ENCODE measurements around the gene GPT2.
A peak's percentile ranks its signal among the peaks of the same experiment; 100 is the strongest.

The GPT2 gene

DNA sequence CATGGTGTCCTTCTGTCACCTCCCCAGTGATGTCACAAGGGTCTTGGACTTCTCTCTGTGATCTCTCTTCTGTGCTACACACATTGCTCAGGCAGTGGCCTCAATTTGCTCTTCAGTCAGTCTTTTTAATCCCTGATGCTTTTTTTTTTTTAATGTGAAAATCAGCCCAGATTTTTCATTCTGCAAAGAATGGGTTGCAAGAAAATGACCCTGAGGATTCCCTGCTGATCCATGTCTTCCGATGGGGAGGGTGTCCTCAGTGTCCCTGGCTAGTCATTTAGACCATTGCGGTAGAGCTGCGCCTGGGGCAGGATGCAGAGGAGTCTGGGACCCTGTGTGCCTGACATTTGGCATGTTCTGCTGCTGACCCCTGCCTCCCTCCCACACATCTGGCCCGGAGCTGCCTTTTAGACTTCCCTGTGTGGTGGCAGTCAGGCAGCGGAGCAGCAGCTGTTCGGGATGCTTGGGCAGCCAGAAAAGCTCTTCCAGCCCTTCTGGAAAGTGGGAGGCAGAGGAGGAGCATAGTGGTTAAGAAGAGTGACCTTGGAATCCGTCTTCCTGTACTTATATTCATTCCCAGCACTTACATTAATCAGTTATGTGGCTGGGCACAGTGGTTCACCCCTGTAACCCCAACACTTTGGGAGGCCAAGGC lies 12.3 kb downstream of the GPT2 start:
- DNase-seq (no peak), ATAC-seq (no peak)

GRCh38 chr16:46897471-46897870 lies 13.3 kb downstream of the GPT2 start:
- DNase-seq (no peak), ATAC-seq (no peak)

- no peak for DNase-seq
- no peak for ATAC-seq
These were observed 13.8 kb downstream of the GPT2 start for GRCh38 chr16:46898006-46898405.

- ATAC-seq (no peak), DNase-seq (no peak)
These were observed 15.4 kb downstream of the GPT2 start for GRCh38 chr16:46899443-46900143.

DNA sequence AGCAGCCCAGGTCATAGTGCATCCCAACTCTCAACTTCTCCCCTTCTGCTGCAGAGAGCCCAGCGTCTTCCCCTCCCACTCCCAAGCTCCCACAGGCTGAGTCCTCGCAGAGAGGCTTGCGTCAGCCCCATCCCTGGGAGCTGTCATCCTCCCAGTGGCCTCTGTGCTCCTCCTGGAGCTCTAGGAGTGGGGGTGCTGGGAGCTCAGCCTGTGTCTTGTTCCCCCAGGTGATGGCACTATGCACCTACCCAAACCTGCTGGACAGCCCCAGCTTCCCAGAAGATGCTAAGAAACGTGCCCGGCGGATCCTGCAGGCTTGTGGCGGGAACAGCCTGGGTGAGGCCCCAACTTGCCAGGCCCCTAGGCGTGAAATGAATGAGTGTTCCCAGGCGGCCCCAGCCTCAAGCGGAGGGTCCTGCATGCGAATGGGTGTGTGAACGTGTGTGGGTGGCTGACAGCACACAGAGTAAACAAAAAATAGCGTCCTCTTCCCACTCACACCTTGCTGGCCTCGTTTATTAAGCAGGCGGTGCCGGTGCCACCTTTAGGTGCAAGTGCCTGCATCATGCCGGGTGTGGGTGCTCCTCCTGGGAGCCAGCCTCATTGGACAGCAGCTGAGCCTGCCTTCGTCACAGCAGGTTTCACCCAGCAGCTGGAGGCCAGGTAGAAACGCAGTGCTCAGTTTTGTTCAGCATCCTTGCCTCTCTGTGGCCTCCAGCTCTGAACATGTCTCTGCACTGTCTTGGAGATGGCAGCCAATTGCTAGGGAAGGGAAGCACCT lies 16.5 kb downstream of the GPT2 start:
- DNase-seq (no peak), ATAC-seq (no peak)

- ATAC-seq (no peak), DNase-seq (no peak)
These were observed 17.5 kb downstream of the GPT2 start for GRCh38 chr16:46901709-46902108.

GRCh38 chr16:46903255-46903905 lies 19.2 kb downstream of the GPT2 start:
- no peak for ATAC-seq
- no peak for DNase-seq

- ATAC-seq (no peak), DNase-seq (no peak)
These were observed 20.3 kb downstream of the GPT2 start for GRCh38 chr16:46904471-46904870.

DNA sequence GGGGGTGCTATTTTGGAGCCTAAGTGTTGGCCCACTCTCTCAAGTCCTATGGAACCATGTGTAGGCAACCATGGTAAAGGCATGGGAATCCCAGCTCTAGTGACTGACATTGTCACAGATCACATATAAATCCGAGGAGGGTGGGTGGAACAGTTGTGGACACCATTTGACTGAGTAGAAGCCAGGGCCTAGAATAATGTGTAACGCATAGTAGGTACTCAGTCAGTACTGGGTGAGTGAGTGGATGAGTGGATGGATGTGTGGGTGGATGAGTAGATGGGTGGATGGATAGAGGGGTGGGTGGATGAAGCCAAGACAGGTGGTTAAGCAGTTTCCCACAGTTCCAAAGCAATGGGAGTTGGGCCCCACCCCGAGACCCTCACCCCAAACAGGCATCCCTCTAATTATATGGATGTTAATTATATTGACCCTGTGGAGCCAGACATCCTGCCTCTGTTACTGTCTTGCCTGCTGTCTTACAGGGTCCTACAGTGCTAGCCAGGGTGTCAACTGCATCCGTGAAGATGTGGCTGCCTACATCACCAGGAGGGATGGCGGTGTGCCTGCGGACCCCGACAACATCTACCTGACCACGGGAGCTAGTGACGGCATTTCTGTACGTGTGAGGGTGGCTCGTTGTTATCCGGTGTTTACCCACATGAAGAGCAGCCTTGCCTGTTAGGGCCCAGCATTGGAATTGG lies 22.3 kb downstream of the GPT2 start:
- ATAC-seq (no peak), DNase-seq (no peak)

DNA sequence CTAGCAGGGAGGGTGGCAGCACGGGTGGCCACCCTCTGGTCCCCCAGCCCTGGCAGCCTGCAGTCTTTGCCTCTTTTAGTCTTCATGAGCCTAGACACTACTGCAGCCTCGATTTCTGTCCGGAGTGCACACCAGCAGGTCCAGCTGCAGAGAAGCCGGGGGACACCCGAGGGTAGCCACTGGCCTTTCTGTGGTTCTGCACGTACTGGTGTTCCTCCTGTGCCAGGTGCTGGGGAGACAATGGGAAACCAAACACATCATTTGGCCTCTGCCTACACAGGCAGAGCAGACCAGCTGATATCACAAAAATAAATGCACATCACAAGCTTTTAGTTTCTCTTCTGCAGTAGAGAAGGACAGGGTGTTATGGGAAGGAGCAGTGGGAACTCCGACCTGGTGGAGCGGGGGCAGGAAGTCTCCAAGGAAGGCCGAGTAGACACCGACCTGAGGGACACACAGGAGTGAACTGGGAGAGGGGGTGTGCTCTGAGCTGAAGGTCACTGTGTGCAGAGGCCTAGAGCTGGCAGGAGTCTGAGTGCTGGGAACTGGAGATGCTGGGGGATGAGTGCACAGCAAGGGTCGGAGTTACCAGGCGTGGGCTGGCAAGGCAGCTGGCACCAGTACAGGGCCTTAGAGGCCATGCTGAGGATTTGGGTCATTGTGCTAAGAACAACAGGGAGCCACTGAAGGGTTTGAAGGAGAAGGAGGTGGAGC lies 23.1 kb downstream of the GPT2 start:
- ATAC-seq (no peak), DNase-seq (no peak)

- ATAC-seq, result no peak
- peak; percentile 66 for DNase-seq
These were observed 24.6 kb downstream of the GPT2 start for GRCh38 chr16:46908540-46909372.

DNA sequence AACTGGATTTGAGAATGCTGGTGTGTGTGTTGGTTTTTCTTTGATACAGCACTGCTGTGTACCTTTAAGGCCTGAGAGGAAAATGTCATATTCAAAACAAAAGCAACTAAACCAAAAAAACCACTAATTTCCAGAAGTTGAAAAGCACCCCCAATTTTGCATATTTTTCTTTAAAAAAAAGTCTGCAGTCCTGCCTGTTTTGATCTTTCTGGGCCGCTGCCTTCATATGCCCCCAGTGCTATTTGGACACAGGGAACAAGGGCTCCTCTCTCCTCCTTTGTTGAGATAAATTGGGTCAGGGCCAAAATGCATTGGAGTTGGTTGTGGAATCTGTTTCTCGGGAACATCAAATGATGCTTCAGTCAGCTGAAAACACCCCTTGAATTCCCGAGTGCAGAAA lies 26.9 kb downstream of the GPT2 start:
- DNase-seq (no peak), ATAC-seq (no peak)

DNA sequence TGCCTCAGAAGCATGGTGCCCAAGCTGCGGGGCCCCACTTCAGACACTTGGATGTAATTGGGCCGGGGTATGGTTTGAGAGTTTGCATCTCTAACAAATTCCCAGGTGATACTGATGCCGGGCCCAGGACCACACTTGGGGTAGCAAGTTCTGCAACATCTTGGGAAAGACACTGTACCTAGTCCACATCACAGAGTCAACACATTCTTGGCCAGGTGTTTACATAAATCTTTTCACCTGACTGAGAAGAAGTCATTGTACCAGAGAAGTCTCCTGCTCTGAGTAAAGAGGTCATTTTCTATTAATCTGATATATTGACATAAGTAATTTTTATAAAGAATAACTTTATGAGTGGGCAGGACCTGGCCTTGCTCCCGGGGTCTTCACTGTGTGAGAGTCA lies 27.5 kb downstream of the GPT2 start:
- ATAC-seq, result no peak
- no peak for DNase-seq

DNA sequence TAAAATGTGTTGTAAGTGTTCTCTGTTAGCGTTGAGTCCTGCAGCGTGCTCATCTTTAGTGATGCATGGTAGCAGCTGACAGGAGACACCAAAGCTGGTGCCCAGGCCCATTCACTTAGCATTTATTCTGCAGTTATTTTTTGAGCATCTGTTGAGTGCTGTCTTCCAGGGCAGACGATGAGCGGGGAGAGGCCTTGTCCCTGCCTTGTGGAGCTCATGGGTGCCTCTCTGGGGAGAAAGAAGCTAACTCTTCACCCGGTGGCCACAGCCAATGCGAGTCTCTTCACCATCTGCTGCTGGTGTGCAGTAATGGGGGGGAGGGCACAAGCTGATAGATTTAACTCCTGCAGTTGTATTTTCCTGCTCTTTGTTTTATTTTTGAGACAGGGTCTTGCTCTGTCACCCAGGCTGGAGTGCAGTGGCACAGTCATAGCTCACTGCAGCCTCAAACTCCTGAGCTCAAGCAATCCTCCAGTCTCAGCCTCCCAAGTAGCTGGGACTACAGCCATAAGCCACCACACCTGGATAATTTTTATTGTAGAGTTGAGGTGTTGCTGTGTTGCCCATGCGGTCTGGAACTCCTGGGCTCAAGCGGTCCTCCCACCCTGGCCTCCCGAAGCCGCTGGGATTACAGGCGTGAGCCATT lies 30.5 kb downstream of the GPT2 start:
- DNase-seq, result no peak
- no peak for ATAC-seq

- no peak for ATAC-seq
- no peak for DNase-seq
These were observed 31.4 kb downstream of the GPT2 start for GRCh38 chr16:46915483-46916025.

- ATAC-seq (no peak), DNase-seq (no peak)
These were observed 32.8 kb downstream of the GPT2 start for GRCh38 chr16:46916980-46917379.

DNA sequence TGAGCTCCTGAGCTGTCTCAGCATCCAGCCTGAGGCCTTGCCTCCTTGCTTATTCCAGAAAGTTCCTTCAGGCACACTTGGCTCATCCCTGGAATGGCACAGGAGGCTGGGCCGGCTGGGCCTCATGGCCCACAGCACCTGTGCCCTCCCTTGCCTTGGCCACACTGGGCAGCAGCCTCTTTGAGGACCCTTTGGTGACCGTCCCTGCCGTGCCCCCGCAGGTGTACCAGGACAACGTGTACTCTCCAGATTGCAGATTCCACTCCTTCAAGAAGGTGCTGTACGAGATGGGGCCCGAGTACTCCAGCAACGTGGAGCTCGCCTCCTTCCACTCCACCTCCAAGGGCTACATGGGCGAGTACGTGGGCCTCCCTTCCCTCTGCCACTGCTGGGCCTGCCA lies 34.2 kb downstream of the GPT2 start:
- ATAC-seq (no peak), DNase-seq (no peak)

DNA sequence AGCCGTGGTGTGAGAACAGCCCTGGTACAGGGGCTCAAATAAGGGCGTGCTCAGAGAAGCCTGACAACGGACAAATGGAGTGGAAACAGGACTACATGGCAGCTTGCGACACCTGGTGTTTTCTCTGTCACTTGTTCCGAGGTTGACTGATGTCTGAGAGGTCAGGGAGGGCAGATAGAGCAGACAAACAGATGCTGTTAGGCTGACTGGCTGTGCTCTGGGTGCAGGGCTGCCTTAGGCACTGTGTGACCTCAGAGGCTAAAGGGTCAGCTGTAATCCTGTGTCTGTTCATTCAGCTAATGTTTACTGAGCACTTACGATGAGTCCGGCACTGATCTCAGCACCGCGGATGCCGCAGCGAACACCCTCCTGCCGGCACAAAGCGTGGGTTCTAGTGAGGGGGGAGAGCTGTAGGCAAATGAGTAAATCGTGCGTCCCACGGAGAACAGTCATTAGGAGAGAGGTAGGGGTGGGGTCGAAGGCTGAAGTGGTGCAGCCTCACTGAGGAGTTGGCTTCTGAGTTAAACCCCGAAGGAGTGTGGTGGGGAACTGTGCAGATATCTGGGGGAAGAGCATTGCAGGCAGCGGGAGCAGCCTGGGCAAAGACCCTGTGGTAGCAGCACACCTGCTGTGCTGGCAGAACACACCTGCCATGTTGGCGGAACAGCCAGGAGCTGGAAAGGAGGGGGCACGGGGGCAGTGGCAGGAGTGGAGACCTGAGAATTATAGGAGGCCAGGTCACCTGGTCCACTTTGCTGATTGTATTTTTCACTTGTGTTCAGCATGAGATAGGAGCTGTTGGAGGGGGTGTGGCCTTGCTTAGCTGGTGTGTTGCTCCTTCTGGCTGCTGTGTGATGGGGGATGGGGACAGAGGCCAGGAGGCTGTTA lies 35.0 kb downstream of the GPT2 start:
- ATAC-seq, result peak; percentile 7
- DNase-seq, result no peak
